HCT116 (cell line): ENCODE data around the gene ITLN1. TPM values are rescaled to one million over a fixed set of nuclear protein-coding genes. Genes with fewer than 3 reads are reported as not detected.

Source experiments
- ATAC-seq: fragments of 200-7000 bp; cut with Tn5 transposase; 2 replicates; pipeline ENCODE4 v1.9.1; 2020; ENCODE audit warnings: mild to moderate bottlenecking, moderate library complexity
- BruUV-seq: library from RNA; stranded (reverse); fragments of 400-500 nt; replicated peaks from 2 replicates; lab custom pipeline; 2021; lab: Mats Ljungman, UMichigan
- CTCF ChIA-PET: fragments of 300-600 bp; sonication (Branson Sonifier 250); formaldehyde crosslinking; loops from one replicate; lab custom pipeline; 2021; ENCODE audit warnings: antibody characterized with exemption; lab: Charles Lee
- POLR2A ChIA-PET: fragments of 300-600, 350-600 bp; sonication (Branson Sonifier 250); formaldehyde crosslinking; loops from one replicate; lab custom pipeline; 2021; ENCODE audit warnings: antibody characterized with exemption; lab: Charles Lee
- RAD21 ChIA-PET, 2 experiments: fragments of 300-600 bp; sonication (Branson Sonifier 250); formaldehyde crosslinking; loops; one replicate each; lab custom pipeline; 2023; ENCODE audit warnings: low total read pairs in 2 of 2; ENCODE audit not compliant: uncharacterized antibody in 2 of 2, unreplicated experiment in 2 of 2, low non-redundant PET in 1 of 2; lab: Charles Lee
- DNase-seq: peaks from one replicate; pipeline ENCODE4 v3.0.0-alpha.2; 2010; ENCODE audit warnings: low read depth, low spot score
- H2AFZ ChIP-seq: fragments of 200-600 bp; shearing (Covaris generic), sonication (generic); 2 replicates; pipeline ENCODE4 v1.6.1; 2017; ENCODE audit warnings: low read depth, mixed run types, mixed read lengths, antibody characterized with exemption, low read length; ENCODE audit not compliant: poor library complexity, severe bottlenecking
- H3K27ac ChIP-seq: 2 replicates; pipeline ENCODE4 v1.5.1; 2012; ENCODE audit warnings: low read depth, low read length
- H3K27me3 ChIP-seq: fragments of 200-600 bp; sonication (generic); 2 replicates; pipeline ENCODE4 v1.6.1; 2016; ENCODE audit warnings: mixed run types, low read length, mixed read lengths; ENCODE audit not compliant: insufficient read depth
- H3K36me3 ChIP-seq, 2 experiments: fragments of 200-500 bp in 1 of 2; fragments of 200-600 bp in 1 of 2; sonication (Bioruptor generic) in 1 of 2; sonication (generic) in 1 of 2; 2 replicates each; pipeline versions ENCODE4 v1.5.1 to v1.6.1; 2014 to 2016; ENCODE audit warnings: low read length in 2 of 2, inconsistent platforms in 1 of 2, mixed read lengths in 1 of 2, mixed run types in 1 of 2; ENCODE audit not compliant: insufficient read depth in 2 of 2, control insufficient read depth in 1 of 2
- H3K4me1 ChIP-seq, 2 experiments: fragments of 200-600 bp in 1 of 2; sonication (generic) in 1 of 2; 2 replicates each; pipeline versions ENCODE4 v1.5.1 to v1.6.1; 2012 to 2017; ENCODE audit warnings: low read length in 2 of 2, inconsistent platforms in 1 of 2, mild to moderate bottlenecking in 1 of 2, mixed read lengths in 1 of 2, mixed run types in 1 of 2, moderate library complexity in 1 of 2; ENCODE audit not compliant: insufficient read depth in 2 of 2, control insufficient read depth in 1 of 2
- H3K4me2 ChIP-seq: fragments of 200-600 bp; sonication (generic); 2 replicates; pipeline ENCODE4 v1.6.1; 2017; ENCODE audit warnings: mixed run types, low read length, mixed read lengths
- H3K4me3 ChIP-seq, 2 experiments: fragments of 200-600 bp in 1 of 2; sonication (generic) in 1 of 2; replicated peaks in 1 of 2; 2 replicates each; pipeline ENCODE4 v1.5.1; 2011 to 2016; ENCODE audit warnings: low read length in 2 of 2, control low read depth in 1 of 2, low read depth in 1 of 2, mild to moderate bottlenecking in 1 of 2, mixed read lengths in 1 of 2, mixed run types in 1 of 2
- H3K79me2 ChIP-seq: fragments of 200-600 bp; sonication (generic); 2 replicates; pipeline ENCODE4 v1.6.1; 2017; ENCODE audit warnings: mild to moderate bottlenecking, mixed run types, low read length, moderate library complexity, mixed read lengths; ENCODE audit not compliant: insufficient read depth
- H3K9ac ChIP-seq: fragments of 200-600 bp; sonication (generic); 2 replicates; pipeline ENCODE4 v1.6.1; 2016; ENCODE audit warnings: low read length, mixed read lengths
- H3K9me2 ChIP-seq: fragments of 200-600 bp; sonication (generic), shearing (Covaris generic); 2 replicates; pipeline ENCODE4 v1.6.1; 2017; ENCODE audit warnings: mixed run types, mild to moderate bottlenecking, moderate library complexity; ENCODE audit not compliant: insufficient read depth
- H3K9me3 ChIP-seq, 2 experiments: fragments of 200-500 bp in 1 of 2; fragments of 200-600 bp in 1 of 2; sonication (Bioruptor generic) in 1 of 2; sonication (generic) in 1 of 2; 2 replicates each; pipeline ENCODE4 v1.6.1; 2014 to 2017; ENCODE audit warnings: low read length in 2 of 2, mixed read lengths in 2 of 2, inconsistent platforms in 1 of 2, low read depth in 1 of 2, mild to moderate bottlenecking in 1 of 2, mixed run types in 1 of 2, moderate library complexity in 1 of 2; ENCODE audit not compliant: control insufficient read depth in 1 of 2, insufficient read depth in 1 of 2
- H4K20me1 ChIP-seq: fragments of 200-600 bp; sonication (generic), shearing (Covaris generic); 2 replicates; pipeline ENCODE4 v1.6.1; 2017; ENCODE audit warnings: mixed run types, mild to moderate bottlenecking, moderate library complexity; ENCODE audit not compliant: insufficient read depth
- CEBPB ChIP-seq: IDR thresholded peaks from 2 replicates; pipeline ENCODE4 v1.6.1; 2012; ENCODE audit warnings: low read depth
- CTCF ChIP-seq, 3 experiments: fragments of 200-600 bp in 1 of 3; sonication (generic) in 1 of 3; IDR thresholded peaks in 2 of 3; conservative IDR thresholded peaks in 1 of 3; 2 replicates each; pipeline ENCODE4 v1.5.1; 2012 to 2017; ENCODE audit warnings: low read depth in 2 of 3, low read length in 2 of 3, antibody characterized with exemption in 1 of 3, borderline replicate concordance in 1 of 3, control low read depth in 1 of 3, mild to moderate bottlenecking in 1 of 3, mixed read lengths in 1 of 3, mixed run types in 1 of 3, moderate library complexity in 1 of 3; ENCODE audit not compliant: insufficient read depth in 1 of 3
- ELF1 ChIP-seq: IDR thresholded peaks from 2 replicates; pipeline ENCODE4 v1.6.1; 2012; ENCODE audit warnings: low read depth, borderline replicate concordance
- EZH2phosphoT487 ChIP-seq: fragments of 200-600 bp; IDR thresholded peaks from 2 replicates; pipeline ENCODE4 v1.6.1; 2018; ENCODE audit warnings: antibody characterized with exemption, borderline replicate concordance
- FOSL1 ChIP-seq: IDR thresholded peaks from 2 replicates; pipeline ENCODE4 v1.6.1; 2012; ENCODE audit warnings: low read depth
- JUND ChIP-seq: IDR thresholded peaks from 2 replicates; pipeline ENCODE4 v1.6.1; 2012
- POLR2A ChIP-seq: IDR thresholded peaks from 2 replicates; pipeline ENCODE4 v1.7.0; 2011; ENCODE audit warnings: borderline replicate concordance; ENCODE audit not compliant: insufficient read depth, insufficient read length; ENCODE audit errors: extremely low read depth
- POLR2AphosphoS5 ChIP-seq: IDR thresholded peaks from 2 replicates; pipeline ENCODE4 v1.6.1; 2011; ENCODE audit warnings: mild to moderate bottlenecking, low read depth, low read length, moderate library complexity
- REST ChIP-seq: IDR thresholded peaks from 2 replicates; pipeline ENCODE4 v1.6.1; 2012; ENCODE audit warnings: low read depth
- SIN3A ChIP-seq: IDR thresholded peaks from 2 replicates; pipeline ENCODE4 v1.6.1; 2012; ENCODE audit warnings: low read depth
- SP1 ChIP-seq: IDR thresholded peaks from 2 replicates; pipeline ENCODE4 v1.6.1; 2012; ENCODE audit warnings: low read depth
- SRF ChIP-seq: IDR thresholded peaks from 2 replicates; pipeline ENCODE4 v1.6.1; 2012; ENCODE audit warnings: low read depth
- TCF7L2 ChIP-seq: IDR thresholded peaks from 2 replicates; pipeline ENCODE4 v1.7.0; 2011; ENCODE audit warnings: borderline replicate concordance, inconsistent platforms; ENCODE audit not compliant: insufficient read depth, insufficient read length; ENCODE audit errors: extremely low read depth
- intact Hi-C: fragments of 100-400 bp; cut with micrococcal nuclease; formaldehyde crosslinking; loops from 2 replicates; pipeline ENCODE4 v1.10.0; 2022
- total RNA-seq: library from RNA; stranded (reverse); gene quantifications from one replicate; pipeline ENCODE4 v1.2.1, GENCODE V29; 2021; ENCODE audit not compliant: unreplicated experiment
- TF ChIP-seq, protein P1 (sequence below): IDR thresholded peaks from 2 replicates; pipeline ENCODE4 v1.6.1; 2011; ENCODE audit warnings: mild to moderate bottlenecking, low read length, moderate library complexity; ENCODE audit not compliant: insufficient replicate concordance; ENCODE audit errors: extremely low read depth

The ITLN1 gene
- total RNA-seq, 1 experiment from 2014 or later: not detected

DNA sequence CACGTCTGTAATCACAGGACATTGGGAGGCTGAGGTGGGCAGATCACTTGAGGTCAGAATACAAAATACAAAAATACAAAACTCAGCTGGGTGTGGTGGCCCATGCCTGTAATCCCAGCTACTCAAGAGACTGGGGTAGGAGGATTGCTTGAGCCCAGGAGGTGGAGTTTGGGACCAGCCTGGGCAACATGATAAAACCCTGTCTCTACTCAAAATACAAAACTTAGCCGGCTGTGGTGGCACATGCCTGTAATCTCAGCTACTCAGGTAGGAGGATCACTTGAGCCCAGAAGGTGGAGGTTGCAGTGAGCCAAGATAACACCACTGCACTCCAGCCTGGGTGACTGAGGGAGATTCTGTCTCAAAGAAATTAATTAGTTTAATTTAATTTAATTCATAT is 6.5 kb upstream of the ITLN1 start:
- Histone ChIP-seq H3K9me3 (no peaks in the 10 kb centered on the region), H3K4me2 (no peak overlapping the region), H2AFZ (no peak overlapping the region), H3K27me3 (0 out of 2 replicates have a peak, but pooled peaks cover 9% of the 10 kb centered on the region), H3K27ac (no peak overlapping the region), H3K9me2 (no peaks in the 10 kb centered on the region), H4K20me1 (no peaks in the 10 kb centered on the region), H3K36me3 (no peaks in the 10 kb centered on the region), H3K9ac (no peak overlapping the region), H3K4me1 (no peaks in the 10 kb centered on the region), H3K79me2 (no peaks in the 10 kb centered on the region), H3K4me3 (no peak overlapping the region)
- ChIA-PET RAD21 (no interaction called here), POLR2A (no interaction called here), CTCF (no interaction called here)
- TF ChIP-seq POLR2A (no peak), ELF1 (no peak), CTCF (IDR thresholded peaks at IDR 0.05 in 2 of 3, conservative IDR thresholded peaks at IDR 0.05 in 1 of 3; ENCODE audit: borderline replicate concordance in 1 of 3, insufficient read depth in 1 of 3, low read depth in 2 of 3, low read length in 2 of 3) (no peak), SRF (no peak), SP1 (no peak), CEBPB (no peak), FOSL1 (no peak), EZH2phosphoT487 (no peak), REST (no peak), SIN3A (no peak), JUND (no peak), TCF7L2 (no peak), POLR2AphosphoS5 (no peak)
- TF ChIP-seq, protein P1, sequence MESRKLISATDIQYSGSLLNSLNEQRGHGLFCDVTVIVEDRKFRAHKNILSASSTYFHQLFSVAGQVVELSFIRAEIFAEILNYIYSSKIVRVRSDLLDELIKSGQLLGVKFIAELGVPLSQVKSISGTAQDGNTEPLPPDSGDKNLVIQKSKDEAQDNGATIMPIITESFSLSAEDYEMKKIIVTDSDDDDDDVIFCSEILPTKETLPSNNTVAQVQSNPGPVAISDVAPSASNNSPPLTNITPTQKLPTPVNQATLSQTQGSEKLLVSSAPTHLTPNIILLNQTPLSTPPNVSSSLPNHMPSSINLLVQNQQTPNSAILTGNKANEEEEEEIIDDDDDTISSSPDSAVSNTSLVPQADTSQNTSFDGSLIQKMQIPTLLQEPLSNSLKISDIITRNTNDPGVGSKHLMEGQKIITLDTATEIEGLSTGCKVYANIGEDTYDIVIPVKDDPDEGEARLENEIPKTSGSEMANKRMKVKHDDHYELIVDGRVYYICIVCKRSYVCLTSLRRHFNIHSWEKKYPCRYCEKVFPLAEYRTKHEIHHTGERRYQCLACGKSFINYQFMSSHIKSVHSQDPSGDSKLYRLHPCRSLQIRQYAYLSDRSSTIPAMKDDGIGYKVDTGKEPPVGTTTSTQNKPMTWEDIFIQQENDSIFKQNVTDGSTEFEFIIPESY: no peak
- no TSS peak for BruUV-seq
- DNase-seq: no peak
- no peak for ATAC-seq
- intact Hi-C loops: no loop called here
